SH-SY5Y (cell line): Measurements from ENCODE around the gene SCN1A.

Source experiments
- GATA2 ChIP-seq: IDR thresholded peaks from 2 replicates; pipeline ENCODE4 v1.6.1; 2011; ENCODE audit warnings: mild to moderate bottlenecking, low read depth, low read length
- GATA3 ChIP-seq: IDR thresholded peaks from 2 replicates; pipeline ENCODE4 v1.6.1; 2011; ENCODE audit warnings: low read depth, mild to moderate bottlenecking, low read length, moderate library complexity

DNA sequence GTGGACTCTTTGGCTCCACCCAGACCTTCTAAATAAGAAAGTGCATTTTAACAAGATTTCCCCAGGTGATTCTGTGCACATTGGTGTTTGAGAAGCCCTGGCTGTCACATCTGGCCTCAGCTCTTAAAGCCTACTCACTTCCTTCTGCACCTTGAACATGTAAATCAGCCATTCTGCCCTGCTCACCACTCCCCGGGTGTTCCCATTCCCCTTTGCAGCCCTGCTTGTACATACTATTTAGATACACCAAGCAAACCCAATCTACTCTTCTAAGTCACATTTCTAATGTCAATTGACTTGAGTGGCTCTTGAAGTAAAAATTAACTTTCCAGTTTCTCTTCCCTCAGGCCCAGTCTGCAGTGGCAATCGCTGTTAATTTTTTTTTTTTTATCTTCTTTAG is 13.1 kb upstream of the SCN1A start:
- TF ChIP-seq GATA3 (no peak), GATA2 (no peak)
